GM12891 (cell line): ENCODE data around the gene GLB1L3.

Source experiments
- PAX5 ChIP-seq: IDR thresholded peaks from 2 replicates; pipeline ENCODE4 v1.6.1; 2011; ENCODE audit warnings: low read length, moderate library complexity, mild to moderate bottlenecking; ENCODE audit not compliant: insufficient read depth, severe bottlenecking
- POLR2A ChIP-seq: IDR thresholded peaks from 2 replicates; pipeline ENCODE4 v1.6.1; 2011; ENCODE audit warnings: low read depth, low read length, control low read depth
- POLR2AphosphoS5 ChIP-seq: IDR thresholded peaks from 2 replicates; pipeline ENCODE4 v1.6.1; 2011; ENCODE audit warnings: low read depth, low read length, control low read depth
- TAF1 ChIP-seq: IDR thresholded peaks from 2 replicates; pipeline ENCODE4 v1.6.1; 2011; ENCODE audit warnings: low read depth, low read length, control low read depth

DNA sequence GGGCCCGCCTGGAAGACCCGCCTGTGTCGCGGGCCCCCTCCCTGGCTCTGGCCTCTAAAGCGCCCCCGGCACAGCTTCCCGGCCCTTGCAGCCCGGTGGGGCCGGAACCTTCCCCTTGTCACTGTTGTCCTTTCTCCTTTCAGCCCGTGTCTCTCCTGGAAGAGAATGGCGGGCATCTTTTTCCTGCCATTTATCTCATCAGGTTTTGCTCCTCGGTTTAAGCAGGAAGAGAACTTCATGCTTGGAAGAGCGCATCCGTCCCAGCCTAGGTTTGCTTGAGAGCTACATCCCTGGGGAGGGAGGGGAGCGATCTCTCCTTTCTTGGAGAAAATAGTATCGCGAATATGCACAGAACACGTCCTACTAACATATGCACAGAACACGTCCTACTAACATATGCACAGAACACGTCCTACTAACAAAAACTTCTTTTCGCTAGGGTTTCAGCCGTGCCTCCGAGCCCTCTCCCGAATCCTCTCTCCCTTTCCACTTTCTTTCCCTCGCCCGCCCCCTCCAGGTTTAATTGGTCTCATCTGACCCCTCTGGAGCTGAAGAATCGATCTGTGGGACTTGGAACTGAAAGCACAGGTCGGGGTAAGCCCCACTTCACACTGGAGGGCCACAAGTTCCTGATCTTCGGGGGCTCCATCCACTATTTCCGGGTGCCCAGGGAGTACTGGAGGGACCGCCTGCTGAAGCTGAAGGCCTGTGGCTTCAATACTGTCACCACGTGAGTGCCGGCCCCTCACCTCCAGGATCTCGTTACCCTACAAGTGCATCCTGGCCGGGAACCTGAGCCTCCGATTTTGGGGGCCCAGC lies 1.2 kb downstream of the GLB1L3 start:
- TF ChIP-seq POLR2AphosphoS5 (no peak), POLR2A (no peak), TAF1 (no peak), PAX5 (no peak)
